Nucleus accumbens (tissue), 56 donors: ENCODE measurements around the gene KLHDC10.
"Not testable (repeated sequence)": the region's sequence is repeated elsewhere in the genome, so short reads cannot be mapped to it uniquely, and the experiment has no call there.

Experiments
- DNase-seq, 56 donors: peaks; one replicate each; lab custom pipeline; 2025; lab: John Stamatoyannopoulos, UW

KLHDC10 gene, protein sequence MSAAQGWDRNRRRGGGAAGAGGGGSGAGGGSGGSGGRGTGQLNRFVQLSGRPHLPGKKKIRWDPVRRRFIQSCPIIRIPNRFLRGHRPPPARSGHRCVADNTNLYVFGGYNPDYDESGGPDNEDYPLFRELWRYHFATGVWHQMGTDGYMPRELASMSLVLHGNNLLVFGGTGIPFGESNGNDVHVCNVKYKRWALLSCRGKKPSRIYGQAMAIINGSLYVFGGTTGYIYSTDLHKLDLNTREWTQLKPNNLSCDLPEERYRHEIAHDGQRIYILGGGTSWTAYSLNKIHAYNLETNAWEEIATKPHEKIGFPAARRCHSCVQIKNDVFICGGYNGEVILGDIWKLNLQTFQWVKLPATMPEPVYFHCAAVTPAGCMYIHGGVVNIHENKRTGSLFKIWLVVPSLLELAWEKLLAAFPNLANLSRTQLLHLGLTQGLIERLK

GRCh38 chr7:130069978-130070860 lies at the start of gene KLHDC10:
Gene KLHDC10, plus strand, starts transcription at chr7:130070534. Its CDS starts 110 bp downstream, at chr7:130070644.
- DNase-seq = peak; percentile 62 to 98 (median 94)

- peak in 18 of 56 donors; percentile 2 to 48 (median 24) for DNase-seq
Observed at GRCh38 chr7:130021105-130021834, 49.1 kb upstream of the KLHDC10 start.

GRCh38 chr7:130022115-130022514 lies 48.2 kb upstream of the KLHDC10 start:
- no peak for DNase-seq

DNA sequence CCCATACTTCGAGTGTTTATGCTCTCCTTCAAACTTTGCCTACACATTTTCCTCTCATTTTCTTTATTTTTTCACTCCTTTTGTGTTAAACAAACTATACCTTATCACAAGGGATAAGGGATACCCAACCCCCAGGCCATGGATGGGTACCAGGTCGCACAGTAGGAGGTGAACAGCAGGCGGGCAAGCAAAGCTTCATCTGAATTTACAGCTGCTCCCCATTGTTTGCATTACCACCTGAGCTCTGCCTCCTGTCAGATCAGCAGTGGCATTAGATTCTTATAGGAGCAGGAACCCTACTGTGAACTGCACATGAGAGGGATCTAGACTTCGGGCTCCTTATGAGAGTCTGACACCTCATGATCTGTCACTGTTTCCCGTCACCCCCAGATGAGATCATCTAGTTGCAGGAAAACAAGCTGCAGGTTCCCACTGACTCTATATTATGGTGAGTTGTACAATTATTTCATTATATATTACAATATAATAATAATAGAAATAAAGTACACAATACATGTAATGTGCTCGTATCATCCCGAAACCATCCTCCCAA lies 47.6 kb upstream of the KLHDC10 start:
- DNase-seq = no peak

DNA sequence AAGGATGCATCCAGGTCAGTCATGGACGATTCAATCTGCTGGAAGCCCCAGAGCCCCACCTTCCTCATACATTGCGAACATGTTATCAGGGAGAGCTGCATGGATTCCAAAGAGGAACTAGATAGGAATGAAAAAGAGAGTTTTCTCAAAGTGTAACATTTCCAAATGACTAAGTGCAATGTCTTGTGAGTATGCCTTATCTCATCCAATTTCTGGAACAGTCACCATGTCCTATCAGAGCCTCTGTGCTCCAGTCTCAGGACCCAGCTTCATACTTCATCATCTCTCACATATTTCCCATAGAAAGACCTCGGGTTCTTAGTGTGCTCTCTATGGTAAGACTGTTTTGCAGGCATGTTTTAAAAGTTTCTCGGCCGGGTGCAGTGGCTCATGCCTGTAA lies 45.9 kb upstream of the KLHDC10 start:
- DNase-seq = no peak

DNA sequence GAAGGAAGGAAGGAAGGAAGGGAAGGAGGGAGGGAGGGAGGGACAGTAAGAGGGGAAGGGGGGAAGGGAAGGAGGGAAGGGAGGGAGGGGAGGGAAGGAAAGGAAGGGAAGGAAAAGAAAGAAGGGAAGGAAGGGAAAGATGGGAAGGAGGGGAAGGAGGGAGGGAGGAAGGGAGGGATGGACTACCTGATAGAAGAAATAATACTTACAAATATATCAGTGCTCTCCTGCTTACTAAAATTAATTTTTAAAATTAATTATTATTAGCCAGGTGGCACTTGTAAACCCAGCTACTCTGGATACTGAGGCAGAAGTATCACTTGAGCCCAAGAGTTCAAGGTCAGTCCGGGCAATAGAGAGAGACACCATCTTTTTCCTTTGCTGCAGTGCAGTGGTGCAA lies 37.6 kb upstream of the KLHDC10 start:
- DNase-seq = no peak

GRCh38 chr7:130037703-130038102 lies 32.6 kb upstream of the KLHDC10 start:
- no peak for DNase-seq

- no peak for DNase-seq
Observed at GRCh38 chr7:130040576-130040975, 29.8 kb upstream of the KLHDC10 start.

DNA sequence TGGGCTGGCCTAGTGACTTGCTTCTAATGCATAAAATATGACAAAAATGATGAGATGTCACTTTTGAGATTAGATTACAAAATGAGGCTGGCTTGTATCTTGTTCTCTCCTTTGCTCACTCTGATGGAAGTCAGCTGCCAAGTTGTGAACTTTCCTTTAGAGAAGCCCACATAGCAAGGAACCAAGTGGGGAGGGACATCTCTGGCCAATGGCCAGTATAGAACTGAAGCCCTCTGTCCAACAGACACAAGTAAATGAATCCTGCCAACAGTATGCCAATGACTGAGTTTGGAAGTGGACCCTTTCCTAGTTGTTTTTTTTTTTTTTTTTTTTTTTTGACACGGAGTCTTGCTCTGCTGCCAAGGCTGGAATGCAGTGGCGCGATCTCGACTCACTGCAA lies 22.5 kb upstream of the KLHDC10 start:
- peak in 1 of 56 donors; percentile 2 for DNase-seq

GRCh38 chr7:130048906-130049305 lies 21.4 kb upstream of the KLHDC10 start:
- no peak for DNase-seq

GRCh38 chr7:130052250-130052649 lies 18.1 kb upstream of the KLHDC10 start:
- DNase-seq = not testable (repeated sequence)

DNA sequence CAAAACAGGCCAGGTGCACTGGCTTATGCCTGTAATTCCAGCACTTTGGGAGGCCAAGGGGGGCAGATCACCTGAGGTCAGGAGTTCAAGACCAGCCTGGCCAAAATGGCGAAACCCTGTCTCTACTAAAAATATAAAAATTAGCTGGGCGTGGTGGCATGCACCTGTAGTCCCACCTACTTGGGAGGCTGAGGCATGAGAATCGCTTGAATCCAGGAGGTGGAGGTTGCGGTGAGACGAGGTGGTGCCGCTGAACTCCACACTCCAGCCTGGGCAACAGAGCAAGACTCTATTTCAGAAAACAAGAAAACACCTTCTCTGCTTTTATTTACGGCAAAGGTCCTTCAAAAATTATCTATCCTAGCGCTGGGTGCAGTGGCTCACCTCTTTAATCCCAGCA lies 15.1 kb upstream of the KLHDC10 start:
- not testable (repeated sequence) for DNase-seq

- no peak for DNase-seq
Observed at GRCh38 chr7:130062246-130062645, 8.1 kb upstream of the KLHDC10 start.

GRCh38 chr7:130063036-130063435 lies 7.3 kb upstream of the KLHDC10 start:
- peak in 5 of 56 donors; percentile 3 to 20 (median 5) for DNase-seq

DNA sequence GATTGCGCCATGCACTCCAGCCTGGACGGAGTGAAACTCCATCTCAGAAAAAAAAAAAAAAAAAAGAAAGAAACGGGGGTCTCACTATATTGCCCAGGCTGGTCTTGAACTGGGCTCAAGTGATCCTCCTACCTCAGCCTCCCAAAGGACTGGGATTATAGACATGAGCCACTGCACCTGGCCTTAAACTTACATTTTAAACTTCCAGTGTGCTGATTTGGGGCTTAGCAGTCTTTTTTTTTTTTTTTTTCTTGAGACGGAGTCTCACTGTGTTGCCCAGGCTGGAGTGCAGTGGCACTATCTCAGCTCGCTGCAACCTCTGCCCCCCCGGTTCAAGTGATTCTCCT lies 5.8 kb upstream of the KLHDC10 start:
- not testable (repeated sequence) for DNase-seq

- DNase-seq = no peak
Observed at GRCh38 chr7:130065500-130066152, 4.7 kb upstream of the KLHDC10 start.

- no peak for DNase-seq
Observed at GRCh38 chr7:130069179-130069977, 956 bp upstream of the KLHDC10 start.

DNA sequence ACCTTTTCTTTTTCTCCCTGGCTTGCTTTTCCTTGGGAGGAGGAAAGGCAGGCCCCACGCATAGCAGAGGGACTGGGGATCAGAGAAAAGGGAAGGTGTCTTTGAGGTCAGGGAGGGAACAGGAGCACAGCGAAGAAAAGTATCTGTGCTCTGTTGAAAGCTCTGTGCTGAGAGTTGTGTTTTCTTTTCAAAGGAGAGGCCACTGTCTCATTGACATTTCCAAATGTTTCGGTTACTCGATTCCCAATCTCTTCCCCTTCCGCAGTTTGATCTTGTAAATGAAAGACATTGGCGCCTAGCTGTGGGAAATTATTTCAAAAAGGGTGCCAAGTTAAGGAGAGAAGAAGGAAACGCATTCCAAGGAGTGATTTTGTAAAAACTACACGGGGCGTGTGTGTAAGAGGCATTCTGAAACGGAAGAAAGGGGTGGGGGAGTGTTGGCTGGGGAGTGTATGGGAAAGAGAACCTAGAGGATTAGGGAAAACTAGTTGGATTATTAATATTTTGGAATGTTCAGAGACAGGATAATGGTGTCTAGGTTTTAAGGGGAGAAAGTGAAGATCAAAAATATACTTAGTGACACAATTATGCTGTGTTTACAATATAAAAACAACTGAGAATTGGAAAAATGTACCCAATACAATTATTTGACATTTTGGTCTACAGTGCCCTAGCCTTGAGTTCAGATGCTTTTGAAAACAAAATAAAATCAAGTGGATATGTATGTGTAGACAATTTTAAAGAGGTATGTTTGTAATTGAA lies 708 bp downstream of the KLHDC10 start:
- DNase-seq = peak in 1 of 56 donors; percentile 20
